ENCODE data around the gene YWHAQ.

YWHAQ gene

GRCh38 chr2:9547262-9547991, 83.4 kb downstream of the YWHAQ start:
- DNase-seq = no peak

- no peak for DNase-seq
Observed at GRCh38 chr2:9545502-9545901, 85.3 kb downstream of the YWHAQ start.

- DNase-seq = no peak
Observed at GRCh38 chr2:9543557-9543956, 87.2 kb downstream of the YWHAQ start.

DNA sequence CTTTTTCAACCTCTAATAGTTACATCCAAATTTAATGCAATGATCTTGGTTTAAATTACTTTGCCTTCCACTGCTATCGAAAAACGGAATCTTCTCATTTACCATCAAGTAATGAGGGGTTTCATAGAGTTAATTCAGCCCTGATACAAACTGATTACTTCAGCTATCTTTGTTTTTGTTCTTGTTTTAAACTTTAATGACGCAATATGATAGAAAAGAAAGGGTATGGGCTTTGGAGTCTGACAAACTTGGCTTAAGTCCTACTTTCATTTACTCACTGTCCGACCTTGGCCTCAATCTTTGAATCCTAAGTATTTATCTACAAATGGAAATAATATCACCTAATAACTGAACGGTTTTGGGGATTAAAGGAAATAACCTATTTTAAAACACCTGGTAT, 91.3 kb downstream of the YWHAQ start:
- DNase-seq = no peak

- no peak for DNase-seq
Observed at GRCh38 chr2:9538000-9538507, 92.7 kb downstream of the YWHAQ start.

- no peak for DNase-seq
Observed at GRCh38 chr2:9536504-9536903, 94.3 kb downstream of the YWHAQ start.

DNA sequence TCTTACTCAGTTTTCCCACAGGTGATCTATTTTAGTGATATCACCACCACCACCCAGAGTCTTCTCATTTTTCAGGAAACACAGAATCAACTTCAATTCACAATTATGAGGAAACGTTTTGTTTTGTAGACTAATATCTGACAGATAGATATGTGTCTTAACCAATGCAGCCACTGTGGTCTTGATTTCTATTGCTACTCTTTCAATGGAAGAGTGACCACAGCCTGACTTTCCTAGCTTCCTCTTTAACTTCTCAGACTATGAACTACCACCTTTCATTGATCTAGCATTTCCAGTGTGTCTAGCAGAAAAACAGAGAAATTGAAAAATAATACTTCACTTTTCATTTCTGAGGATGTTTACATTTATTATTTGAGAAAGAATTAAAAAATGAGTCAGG, 95.6 kb downstream of the YWHAQ start:
- no peak for DNase-seq

Measured in NCI-H1048 (cell line).